ENCODE results near the gene MSRB3. TPM values are rescaled to one million over a fixed set of nuclear protein-coding genes. Genes with fewer than 3 reads are reported as not detected.

MSRB3 gene
- total and polyA plus RNA-seq, 2 of the 8 experiments (the other 6 are each of a cell fraction or from before 2014, with no cell fraction given) = 0.32 to 1.2 TPM

GRCh38 chr12:65335981-65336380 is 57.5 kb downstream of the MSRB3 start:
- FAIRE-seq = no peak
- Histone ChIP-seq H3K18ac (ENCODE audit: extremely low read depth, low read length) (no peak overlapping the region), H2BK120ac (replicated peaks; ENCODE audit: low read depth, low read length) (no peak overlapping the region), H3K4me3 (ENCODE audit: extremely low read depth in 1 of 4, insufficient read depth in 2 of 4, low read depth in 3 of 4, low read length in 4 of 4) (no peak overlapping the region), H2AFZ (ENCODE audit: low read length) (0 out of 2 replicates have a peak overlapping the region, but pooled peaks have one; percentile 36), H2BK15ac (ENCODE audit: low read length) (no peak overlapping the region), H3K27me3 (replicated peaks in 1 of 4; ENCODE audit: control insufficient read depth in 3 of 4, extremely low read depth in 1 of 4, insufficient read depth in 3 of 4, low read length in 3 of 4) (no peaks in the 10 kb centered on the region), H3K4me2 (ENCODE audit: insufficient read depth in 1 of 2, low read depth in 2 of 2, low read length in 2 of 2) (no peak overlapping the region), H2BK5ac (ENCODE audit: low read depth, low read length) (no peak overlapping the region), H3K9me3 (ENCODE audit: insufficient read depth in 2 of 2, low read depth in 1 of 2, low read length in 1 of 2) (no peaks in the 10 kb centered on the region), H3K4me1 (replicated peaks in 1 of 4; ENCODE audit: control insufficient read depth in 3 of 4, insufficient read depth in 4 of 4, low read length in 3 of 4) (no peaks in the 10 kb centered on the region; a peak in 1 of 7 replicates), H3K79me1 (ENCODE audit: low read depth, low read length) (no peaks in the 10 kb centered on the region), H3K23ac (ENCODE audit: insufficient read length) (no peak overlapping the region), H3K27ac (ENCODE audit: low read depth, low read length) (no peak overlapping the region), H2AK5ac (ENCODE audit: low read depth, low read length) (no peak overlapping the region), H3K23me2 (ENCODE audit: low read depth, low read length) (no peaks in the 10 kb centered on the region; the same call in 1 of the 2 replicates), H3K9ac (replicated peaks in 1 of 4; ENCODE audit: extremely low read depth in 1 of 4, low read depth in 3 of 4, low read length in 3 of 4) (no peak overlapping the region), H4K5ac (ENCODE audit: insufficient read length, low read depth, low read length) (no peak overlapping the region), H4K8ac (ENCODE audit: extremely low read depth, insufficient read depth, low read length) (no peak overlapping the region), H3K79me2 (ENCODE audit: control insufficient read depth in 1 of 2, insufficient read depth in 2 of 2, low read length in 2 of 2) (no peaks in the 10 kb centered on the region), H3K4ac (replicated peaks; ENCODE audit: insufficient read length, low read depth, low read length) (no peak overlapping the region), H3K36me3 (ENCODE audit: control insufficient read depth in 2 of 4, insufficient read depth in 4 of 4, low read length in 3 of 4) (no peaks in the 10 kb centered on the region), H3K56ac (replicated peaks; ENCODE audit: insufficient read length, low read depth, low read length) (no peak overlapping the region), H3K14ac (ENCODE audit: insufficient read length) (no peak overlapping the region), H4K20me1 (replicated peaks in 1 of 2; ENCODE audit: control insufficient read depth in 1 of 2, insufficient read depth in 2 of 2, low read length in 2 of 2) (no peaks in the 10 kb centered on the region), H4K91ac (replicated peaks; ENCODE audit: insufficient read length, low read length) (no peak overlapping the region), H2BK12ac (ENCODE audit: low read depth, low read length) (no peak overlapping the region), H2BK20ac (ENCODE audit: low read length) (no peak overlapping the region)
- no peak for DNase-seq (ENCODE audit: low read depth in 1 of 2, low spot score in 2 of 2)
- ChIA-PET POLR2A (ENCODE audit: partially characterized antibody) (no interaction called here), CTCF (ENCODE audit: partially characterized antibody) (interaction anchor here (0.9 to 1.3 kb wide), 3 partner anchors 23 to 700 kb away, joined by 3 to 5 read pairs (median 4); no protein-coding TSS in a partner anchor)
- TF ChIP-seq JUN (IDR thresholded peaks at IDR 0.05; ENCODE audit: low read depth, low read length) = no peak
- 96% methylated on average over 1 of the region's 1 CpG; no CpG with 5 or more reads in 1 of the 2 experiments for WGBS, 2 experiments (ENCODE audit: extremely low coverage in 1 of 2, insufficient coverage in 1 of 2, insufficient read length in 1 of 2, insufficient replicate concordance in 2 of 2, low coverage in 1 of 2, low lambda C conversion rate in 2 of 2, missing lambda C conversion rate in 1 of 2)
